KMS-11 (cell line): Measurements from ENCODE around the gene RNASEH1.

Experiments used
- H2AFZ ChIP-seq: fragments of 200-600 bp; sonication (generic); 2 replicates; pipeline ENCODE4 v1.6.1; 2016; ENCODE audit warnings: antibody characterized with exemption, mixed run types, low read depth
- H3K27ac ChIP-seq: fragments of 200-600 bp; sonication (generic); 2 replicates; pipeline ENCODE4 v1.6.1; 2016; ENCODE audit warnings: mild to moderate bottlenecking, mixed run types
- H3K27me3 ChIP-seq: fragments of 200-600 bp; sonication (generic); 2 replicates; pipeline ENCODE4 v1.6.1; 2017; ENCODE audit warnings: mild to moderate bottlenecking, low read depth, mixed run types, moderate library complexity; ENCODE audit not compliant: insufficient read depth
- H3K36me3 ChIP-seq: fragments of 200-600 bp; sonication (generic); 2 replicates; pipeline ENCODE4 v1.6.1; 2017; ENCODE audit warnings: mild to moderate bottlenecking, mixed run types; ENCODE audit not compliant: insufficient read depth
- H3K4me1 ChIP-seq: fragments of 200-600 bp; sonication (generic); 2 replicates; pipeline ENCODE4 v1.6.1; 2016; ENCODE audit warnings: mild to moderate bottlenecking, low read depth, mixed run types; ENCODE audit not compliant: poor library complexity, severe bottlenecking
- H3K4me2 ChIP-seq: fragments of 200-600 bp; sonication (generic); 2 replicates; pipeline ENCODE4 v1.7.0; 2016; ENCODE audit warnings: mild to moderate bottlenecking, mixed run types
- H3K4me3 ChIP-seq: fragments of 200-600 bp; sonication (generic); IDR thresholded peaks from 2 replicates; pipeline ENCODE4 v1.6.1; 2017; ENCODE audit warnings: low read depth, low read length, mixed read lengths; ENCODE audit not compliant: insufficient read depth
- H3K79me2 ChIP-seq: fragments of 200-600 bp; sonication (generic); 2 replicates; pipeline ENCODE4 v1.6.1; 2016; ENCODE audit warnings: low read depth, mixed run types; ENCODE audit not compliant: insufficient read depth
- H3K9ac ChIP-seq: fragments of 200-600 bp; sonication (generic); 2 replicates; pipeline ENCODE4 v1.6.1; 2016; ENCODE audit warnings: mild to moderate bottlenecking, mixed run types
- H4K20me1 ChIP-seq: fragments of 200-600 bp; sonication (generic); 2 replicates; pipeline ENCODE4 v1.6.1; 2016; ENCODE audit warnings: mild to moderate bottlenecking, mixed run types; ENCODE audit not compliant: insufficient read depth
- TF ChIP-seq, protein P1 (sequence below): fragments of 200-600 bp; sonication (generic); conservative IDR thresholded peaks from 2 replicates; pipeline ENCODE4 v1.6.1; 2017; ENCODE audit warnings: low read depth, mild to moderate bottlenecking, antibody characterized with exemption, low read length, moderate library complexity, mixed read lengths

The RNASEH1 gene

DNA sequence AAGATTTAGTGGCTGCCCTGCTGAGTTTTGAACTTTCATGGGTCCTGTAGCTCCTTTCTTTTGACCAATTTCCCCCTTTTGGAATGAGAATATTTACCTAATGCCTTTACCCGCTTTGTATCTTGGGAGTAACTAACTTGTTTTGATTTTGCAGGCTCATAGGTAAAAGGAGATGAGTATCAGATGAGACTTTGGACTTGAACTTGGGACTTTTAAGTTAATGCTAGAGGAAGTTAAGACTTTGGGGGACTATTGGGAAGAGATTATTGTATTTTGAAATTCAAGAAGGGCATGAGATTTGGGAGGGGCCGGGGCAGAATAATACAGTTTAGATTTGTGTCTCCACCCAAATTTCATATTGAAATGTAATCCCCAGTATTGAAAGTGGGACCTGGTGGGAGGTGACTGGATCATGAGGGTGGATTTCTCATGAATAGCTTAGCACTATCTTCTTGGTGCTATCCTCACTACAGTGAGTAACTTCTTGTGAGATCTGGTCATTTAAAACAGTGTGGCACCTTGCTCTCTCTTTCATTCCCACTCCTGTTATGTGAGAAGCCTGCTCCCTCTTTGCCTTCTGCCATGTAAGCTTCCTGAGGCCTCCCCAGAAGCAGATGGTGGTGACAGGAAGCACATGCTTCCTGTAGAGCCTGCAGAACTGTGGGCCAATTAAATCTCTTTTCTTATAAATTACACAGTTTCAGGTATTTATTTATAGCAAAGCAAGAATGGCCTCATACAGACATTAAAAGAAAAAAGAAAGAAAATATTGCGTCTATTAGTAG, 44.9 kb downstream of the RNASEH1 start:
- Histone ChIP-seq H3K36me3 (no peaks in the 10 kb centered on the region; the same call in 1 of the 2 replicates), H3K27me3 (no peaks in the 10 kb centered on the region), H3K4me3 (no peak overlapping the region), H3K79me2 (peaks cover 14% of the 10 kb centered on the region; the same call in 1 of the 2 replicates), H3K4me2 (no peak overlapping the region), H3K4me1 (peaks cover 6% of the 10 kb centered on the region), H2AFZ (no peak overlapping the region), H3K27ac (no peak overlapping the region), H4K20me1 (no peaks in the 10 kb centered on the region), H3K9ac (no peak overlapping the region)
- TF ChIP-seq, protein P1, sequence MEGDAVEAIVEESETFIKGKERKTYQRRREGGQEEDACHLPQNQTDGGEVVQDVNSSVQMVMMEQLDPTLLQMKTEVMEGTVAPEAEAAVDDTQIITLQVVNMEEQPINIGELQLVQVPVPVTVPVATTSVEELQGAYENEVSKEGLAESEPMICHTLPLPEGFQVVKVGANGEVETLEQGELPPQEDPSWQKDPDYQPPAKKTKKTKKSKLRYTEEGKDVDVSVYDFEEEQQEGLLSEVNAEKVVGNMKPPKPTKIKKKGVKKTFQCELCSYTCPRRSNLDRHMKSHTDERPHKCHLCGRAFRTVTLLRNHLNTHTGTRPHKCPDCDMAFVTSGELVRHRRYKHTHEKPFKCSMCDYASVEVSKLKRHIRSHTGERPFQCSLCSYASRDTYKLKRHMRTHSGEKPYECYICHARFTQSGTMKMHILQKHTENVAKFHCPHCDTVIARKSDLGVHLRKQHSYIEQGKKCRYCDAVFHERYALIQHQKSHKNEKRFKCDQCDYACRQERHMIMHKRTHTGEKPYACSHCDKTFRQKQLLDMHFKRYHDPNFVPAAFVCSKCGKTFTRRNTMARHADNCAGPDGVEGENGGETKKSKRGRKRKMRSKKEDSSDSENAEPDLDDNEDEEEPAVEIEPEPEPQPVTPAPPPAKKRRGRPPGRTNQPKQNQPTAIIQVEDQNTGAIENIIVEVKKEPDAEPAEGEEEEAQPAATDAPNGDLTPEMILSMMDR, result no peak

GRCh38 chr2:3512086-3512485, 46.0 kb downstream of the RNASEH1 start:
- Histone ChIP-seq H3K4me1 (no peaks in the 10 kb centered on the region), H3K36me3 (no peaks in the 10 kb centered on the region; the same call in none of the 2 replicates), H3K27ac (no peak overlapping the region), H3K9ac (no peak overlapping the region), H2AFZ (no peak overlapping the region), H3K4me2 (no peak overlapping the region), H3K79me2 (peaks cover 3% of the 10 kb centered on the region; the same call in 1 of the 2 replicates), H4K20me1 (no peaks in the 10 kb centered on the region), H3K27me3 (no peaks in the 10 kb centered on the region), H3K4me3 (no peak overlapping the region)
- TF ChIP-seq, protein P1, result no peak

- Histone ChIP-seq H3K27ac (no peak overlapping the region), H4K20me1 (no peaks in the 10 kb centered on the region), H2AFZ (no peak overlapping the region), H3K9ac (no peak overlapping the region), H3K27me3 (no peaks in the 10 kb centered on the region), H3K36me3 (no peaks in the 10 kb centered on the region; the same call in none of the 2 replicates), H3K4me2 (no peak overlapping the region), H3K79me2 (no peaks in the 10 kb centered on the region), H3K4me3 (no peak overlapping the region), H3K4me1 (no peaks in the 10 kb centered on the region)
- TF ChIP-seq, protein P1, result no peak
Observed at GRCh38 chr2:3505771-3506170, 52.4 kb downstream of the RNASEH1 start.

GRCh38 chr2:3504741-3505140, 53.4 kb downstream of the RNASEH1 start:
- Histone ChIP-seq H3K4me2 (no peak overlapping the region), H3K79me2 (no peaks in the 10 kb centered on the region), H3K27me3 (no peaks in the 10 kb centered on the region), H3K27ac (no peak overlapping the region), H3K4me1 (no peaks in the 10 kb centered on the region), H4K20me1 (no peaks in the 10 kb centered on the region), H2AFZ (no peak overlapping the region), H3K9ac (no peak overlapping the region), H3K36me3 (no peaks in the 10 kb centered on the region; the same call in none of the 2 replicates), H3K4me3 (no peak overlapping the region)
- TF ChIP-seq, protein P1, result no peak
